MCF 10A (cell line): ENCODE results near the gene DENND2A. TPM values are rescaled to one million over a fixed set of nuclear protein-coding genes. Genes with fewer than 3 reads are reported as not detected.
A peak's percentile ranks its signal among the peaks of the same experiment; 100 is the strongest.

Experiments used
- BruUV-seq: library from RNA; stranded (reverse); fragments of 400-500 nt; replicated peaks from 2 replicates; lab custom pipeline; 2021; lab: Mats Ljungman, UMichigan
- CTCF ChIA-PET: fragments of 300-600 bp; sonication (Branson Sonifier 250); formaldehyde crosslinking; extraction: SDS; loops from one replicate; lab custom pipeline; 2021; ENCODE audit warnings: antibody characterized with exemption, inconsistent platforms; lab: Yijun Ruan, JAX
- POLR2A ChIA-PET: fragments of 300-600, 350-650 bp; sonication (Branson Sonifier 250); formaldehyde crosslinking; extraction: SDS; loops from one replicate; lab custom pipeline; 2020; ENCODE audit warnings: antibody characterized with exemption, inconsistent platforms; lab: Yijun Ruan, JAX
- DNase-seq: peaks from one replicate; pipeline ENCODE4 v3.0.0-alpha.2; 2018; ENCODE audit not compliant: unreplicated experiment
- H3K27ac Mint-ChIP-seq: one replicate; pipeline ENCODE4 v1.8.0; 2022; ENCODE audit warnings: mild to moderate bottlenecking, low read depth, mixed read lengths; ENCODE audit not compliant: unreplicated experiment
- H3K27me3 Mint-ChIP-seq: one replicate; pipeline ENCODE4 v1.8.0; 2022; ENCODE audit warnings: mixed read lengths; ENCODE audit not compliant: insufficient read depth, unreplicated experiment
- H3K36me3 Mint-ChIP-seq: one replicate; pipeline ENCODE4 v1.8.0; 2022; ENCODE audit warnings: mild to moderate bottlenecking, moderate library complexity, mixed read lengths; ENCODE audit not compliant: insufficient read depth, unreplicated experiment
- H3K4me1 Mint-ChIP-seq: one replicate; pipeline ENCODE4 v1.8.0; 2022; ENCODE audit warnings: mixed read lengths; ENCODE audit not compliant: insufficient read depth, unreplicated experiment
- H3K4me3 Mint-ChIP-seq: one replicate; pipeline ENCODE4 v1.8.0; 2022; ENCODE audit warnings: mild to moderate bottlenecking, moderate library complexity, mixed read lengths; ENCODE audit not compliant: unreplicated experiment
- H3K9me3 Mint-ChIP-seq: one replicate; pipeline ENCODE4 v1.8.0; 2022; ENCODE audit warnings: mixed read lengths; ENCODE audit not compliant: unreplicated experiment
- intact Hi-C: fragments of 100-400 bp; cut with micrococcal nuclease; formaldehyde crosslinking; loops from 2 replicates; pipeline ENCODE4 v1.14.1; 2022
- total RNA-seq: library from RNA; stranded (reverse); gene quantifications from 2 replicates; pipeline ENCODE4 v1.2.3, GENCODE V29; 2022
- TF ChIP-seq, protein P1 (sequence below): fragments of 200-600 bp; IDR thresholded peaks from one replicate; pipeline ENCODE4 v1.8.0; 2022; ENCODE audit warnings: antibody characterized with exemption, mild to moderate bottlenecking; ENCODE audit not compliant: unreplicated experiment

DENND2A gene
- total RNA-seq, 1 experiment from 2014 or later, result 0.26 TPM

DNA sequence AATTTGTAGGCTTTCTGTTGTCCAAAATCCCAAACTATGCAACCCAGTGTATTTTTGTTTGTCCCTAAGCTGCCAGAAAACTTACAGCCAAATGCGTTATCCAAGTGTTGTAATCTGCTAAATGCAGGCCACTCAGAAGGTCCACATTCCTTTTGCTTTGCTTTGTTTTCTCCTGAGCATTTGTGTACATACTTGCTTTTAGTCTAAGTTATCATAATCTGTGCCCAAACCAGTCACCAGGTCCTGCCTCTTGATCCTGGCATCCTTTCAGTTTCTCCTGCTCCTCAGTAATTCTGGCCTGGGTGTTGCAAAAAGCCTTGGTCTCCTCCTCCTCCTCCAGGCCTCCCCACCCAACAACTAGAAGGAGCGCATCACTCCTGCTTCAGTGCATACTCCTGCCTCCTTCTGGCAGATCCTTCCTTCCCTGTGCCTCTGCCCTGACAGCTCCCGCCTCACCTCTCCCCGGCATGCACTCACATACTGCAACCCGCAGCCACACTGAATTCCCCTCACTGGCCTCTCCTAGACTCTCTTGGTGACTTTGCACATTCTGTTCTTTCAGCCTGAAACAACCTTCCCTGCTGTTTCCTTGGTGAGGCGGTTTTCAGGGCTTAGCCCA lies 2.3 kb downstream of the DENND2A start:
- Mint-ChIP-seq H3K4me1 (peaks cover 7% of the 10 kb centered on the region), H3K27ac (no peak overlapping the region), H3K36me3 (peaks cover 6% of the 10 kb centered on the region), H3K27me3 (peaks cover 16% of the 10 kb centered on the region), H3K9me3 (no peaks in the 10 kb centered on the region), H3K4me3 (no peak overlapping the region)
- peak; percentile 21 for DNase-seq
- BruUV-seq, result no TSS peak
- POLR2A ChIA-PET, result no interaction called here
- CTCF ChIA-PET, result interaction anchor here (0.6 to 1.6 kb wide), 3 partner anchors 15 to 386 kb away, joined by 3 read pairs; no protein-coding TSS in a partner anchor
- intact Hi-C loops, result no loop called here
- TF ChIP-seq, protein P1, sequence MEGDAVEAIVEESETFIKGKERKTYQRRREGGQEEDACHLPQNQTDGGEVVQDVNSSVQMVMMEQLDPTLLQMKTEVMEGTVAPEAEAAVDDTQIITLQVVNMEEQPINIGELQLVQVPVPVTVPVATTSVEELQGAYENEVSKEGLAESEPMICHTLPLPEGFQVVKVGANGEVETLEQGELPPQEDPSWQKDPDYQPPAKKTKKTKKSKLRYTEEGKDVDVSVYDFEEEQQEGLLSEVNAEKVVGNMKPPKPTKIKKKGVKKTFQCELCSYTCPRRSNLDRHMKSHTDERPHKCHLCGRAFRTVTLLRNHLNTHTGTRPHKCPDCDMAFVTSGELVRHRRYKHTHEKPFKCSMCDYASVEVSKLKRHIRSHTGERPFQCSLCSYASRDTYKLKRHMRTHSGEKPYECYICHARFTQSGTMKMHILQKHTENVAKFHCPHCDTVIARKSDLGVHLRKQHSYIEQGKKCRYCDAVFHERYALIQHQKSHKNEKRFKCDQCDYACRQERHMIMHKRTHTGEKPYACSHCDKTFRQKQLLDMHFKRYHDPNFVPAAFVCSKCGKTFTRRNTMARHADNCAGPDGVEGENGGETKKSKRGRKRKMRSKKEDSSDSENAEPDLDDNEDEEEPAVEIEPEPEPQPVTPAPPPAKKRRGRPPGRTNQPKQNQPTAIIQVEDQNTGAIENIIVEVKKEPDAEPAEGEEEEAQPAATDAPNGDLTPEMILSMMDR, result no peak

DNA sequence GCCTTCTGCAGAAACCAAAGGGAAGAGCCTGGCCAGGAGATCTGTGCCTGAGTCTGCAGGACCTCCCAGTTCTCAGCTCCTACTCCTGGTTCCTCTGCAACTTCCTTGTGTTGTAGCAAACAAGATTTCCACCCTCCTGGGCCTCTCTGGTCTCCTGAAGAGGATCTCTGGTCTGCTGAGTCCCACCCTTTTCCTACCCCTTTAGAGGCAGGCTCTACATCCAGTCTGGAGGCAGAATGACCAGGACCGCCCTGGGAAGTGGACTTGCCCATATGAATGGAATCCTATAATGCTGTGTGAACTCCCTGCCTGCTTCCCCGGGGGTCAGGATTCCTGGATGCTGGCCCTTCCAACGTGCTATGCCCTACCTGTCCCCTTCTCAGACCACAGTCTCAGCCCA lies 3.2 kb downstream of the DENND2A start:
- TF ChIP-seq, protein P1, result no peak
- BruUV-seq, result no TSS peak
- Mint-ChIP-seq H3K36me3 (peaks cover 6% of the 10 kb centered on the region), H3K4me3 (no peak overlapping the region), H3K9me3 (no peaks in the 10 kb centered on the region), H3K27ac (no peak overlapping the region), H3K4me1 (peaks cover 7% of the 10 kb centered on the region), H3K27me3 (peaks cover 16% of the 10 kb centered on the region)
- intact Hi-C loops, result no loop called here
- no peak for DNase-seq
- POLR2A ChIA-PET, result no interaction called here
- CTCF ChIA-PET, result interaction anchor here (0.6 to 1.3 kb wide), 2 partner anchors 16 to 24 kb away, joined by 3 to 4 read pairs; no protein-coding TSS in a partner anchor

DNA sequence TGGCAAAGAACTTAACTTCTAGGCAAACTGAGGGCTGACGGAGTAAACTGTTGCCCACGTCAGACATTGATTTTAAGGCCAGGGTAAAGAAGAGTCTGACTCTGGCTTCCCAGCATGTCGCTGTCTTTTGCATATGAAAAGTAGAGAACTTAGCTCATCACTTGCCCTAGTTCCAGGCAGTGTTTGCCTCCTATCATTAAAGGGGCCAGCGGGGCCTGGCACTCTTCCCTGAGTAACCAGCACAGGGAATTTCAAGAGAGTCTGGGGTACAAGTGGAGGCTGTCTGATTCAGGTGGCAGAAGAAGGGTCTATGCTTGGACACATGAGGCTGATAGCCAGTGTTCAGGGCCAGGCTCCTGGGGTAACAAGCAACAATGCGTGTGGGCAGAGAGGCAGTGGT lies 4.8 kb downstream of the DENND2A start:
- H3K9me3 Mint-ChIP-seq, result no peaks in the 10 kb centered on the region
- H3K4me1 Mint-ChIP-seq, result peaks cover 7% of the 10 kb centered on the region
- no peak overlapping the region for H3K27ac Mint-ChIP-seq
- TF ChIP-seq, protein P1, result no peak
- ChIA-PET POLR2A (no interaction called here), CTCF (interaction anchor here (0.6 to 0.7 kb wide), 2 partner anchors 65 to 166 kb away, joined by 3 to 4 read pairs; no protein-coding TSS in a partner anchor)
- BruUV-seq, result no TSS peak
- H3K27me3 Mint-ChIP-seq, result peaks cover 16% of the 10 kb centered on the region
- H3K36me3 Mint-ChIP-seq, result peaks cover 6% of the 10 kb centered on the region
- intact Hi-C loops, result no loop called here
- DNase-seq, result no peak
- H3K4me3 Mint-ChIP-seq, result no peak overlapping the region

DNA sequence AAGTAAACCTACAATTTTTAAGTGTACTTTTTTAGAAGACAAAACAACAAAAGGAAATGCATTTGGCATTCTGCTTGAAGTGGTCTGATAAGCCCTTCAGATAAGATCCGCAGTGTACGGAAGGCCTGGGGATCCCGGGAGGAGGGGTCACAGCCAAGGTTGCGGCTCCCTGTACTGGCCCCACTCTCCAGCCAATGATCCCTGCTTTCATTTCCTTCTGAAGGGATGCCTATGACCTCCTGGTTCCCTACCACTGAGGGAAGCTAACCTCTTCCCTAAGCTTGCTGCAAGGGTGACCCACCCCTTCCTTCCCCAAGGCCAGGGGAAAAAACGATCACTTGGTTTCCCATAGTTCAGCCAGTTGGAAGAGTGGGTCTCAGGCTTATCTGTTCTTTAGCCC lies 5.3 kb downstream of the DENND2A start:
- Mint-ChIP-seq H3K9me3 (no peaks in the 10 kb centered on the region), H3K36me3 (peaks cover 6% of the 10 kb centered on the region), H3K4me1 (peaks cover 7% of the 10 kb centered on the region), H3K27ac (no peak overlapping the region), H3K27me3 (peaks cover 16% of the 10 kb centered on the region), H3K4me3 (no peak overlapping the region)
- BruUV-seq, result no TSS peak
- intact Hi-C loops, result no loop called here
- CTCF ChIA-PET, result interaction anchor here (0.7 kb wide), 1 partner anchor 65 kb away, joined by 4 read pairs; no protein-coding TSS in a partner anchor
- POLR2A ChIA-PET, result no interaction called here
- no peak for DNase-seq
- TF ChIP-seq, protein P1, result no peak
